SIG-M5 treated with dmso at 0.1 percent for 504 hours (cell line): Measurements from ENCODE around the gene LHPP.
A peak's percentile ranks its signal among the peaks of the same experiment; 100 is the strongest.

Source experiments
- DNase-seq: peaks from one replicate; lab custom pipeline; 2025; ENCODE audit not compliant: unreplicated experiment; lab: John Stamatoyannopoulos, UW

Gene LHPP

DNA sequence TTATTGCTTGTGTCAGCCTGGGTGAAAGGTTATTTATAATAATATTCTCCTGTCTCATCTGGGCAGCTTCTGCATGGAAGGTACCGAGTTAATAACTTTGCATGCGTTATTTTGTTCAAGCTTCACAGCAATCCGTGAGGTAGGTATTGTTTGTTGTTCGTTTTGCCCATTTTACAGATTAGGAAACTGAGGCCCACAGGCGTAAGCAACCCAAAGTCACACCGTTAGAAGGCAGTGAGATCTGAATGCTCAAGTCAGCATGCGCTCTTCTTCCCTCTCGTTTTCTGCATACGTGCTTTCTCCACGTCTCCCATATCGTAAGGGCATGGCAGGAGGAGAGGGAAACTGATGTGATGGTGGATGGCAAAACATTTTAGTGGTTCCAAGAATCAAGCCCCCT lies 34.1 kb downstream of the LHPP start:
- DNase-seq: no peak

- no peak for DNase-seq
Observed at GRCh38 chr10:124496150-124496549, 34.5 kb downstream of the LHPP start.

DNA sequence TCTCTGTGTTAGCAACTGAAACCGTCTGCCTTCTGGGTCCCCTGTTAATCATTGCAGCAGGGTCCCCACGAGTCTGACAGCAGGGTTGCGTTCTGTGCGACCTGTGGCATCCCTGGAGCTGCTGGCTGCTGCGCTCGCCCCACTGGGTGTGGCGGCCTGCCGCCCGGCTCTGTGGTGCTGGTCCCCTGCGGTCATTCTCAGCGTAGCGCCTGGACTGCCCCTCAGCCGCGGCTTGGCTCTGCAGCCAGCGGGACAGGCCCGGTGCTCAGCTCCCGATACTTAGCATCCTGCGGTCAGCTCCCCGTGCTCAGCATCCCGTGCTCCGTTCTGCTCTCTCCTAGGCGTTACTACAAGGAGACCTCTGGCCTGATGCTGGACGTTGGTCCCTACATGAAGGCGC lies 35.0 kb downstream of the LHPP start:
- no peak for DNase-seq

GRCh38 chr10:124497196-124497881 lies 35.7 kb downstream of the LHPP start:
- DNase-seq: no peak

GRCh38 chr10:124498056-124498455 lies 36.4 kb downstream of the LHPP start:
- DNase-seq: no peak

DNA sequence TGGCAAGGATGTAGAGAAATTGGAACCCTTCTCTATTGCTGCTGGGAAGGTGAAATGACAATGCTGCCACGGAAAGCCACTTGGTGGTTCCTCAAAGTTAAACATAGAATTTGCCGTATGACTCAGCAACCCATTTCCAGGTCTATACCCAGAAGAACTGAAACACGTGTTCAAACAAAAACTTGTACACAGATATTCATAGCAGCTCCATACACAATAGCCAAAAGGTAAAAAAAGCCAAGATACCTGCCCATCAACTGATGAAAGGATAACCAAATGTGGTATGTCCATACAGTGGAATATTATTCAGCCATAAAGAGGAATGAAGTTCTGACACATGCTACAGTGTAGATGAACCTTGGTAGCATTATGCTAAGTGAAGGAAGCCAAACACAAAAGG lies 39.1 kb downstream of the LHPP start:
- DNase-seq: peak; percentile 12

DNA sequence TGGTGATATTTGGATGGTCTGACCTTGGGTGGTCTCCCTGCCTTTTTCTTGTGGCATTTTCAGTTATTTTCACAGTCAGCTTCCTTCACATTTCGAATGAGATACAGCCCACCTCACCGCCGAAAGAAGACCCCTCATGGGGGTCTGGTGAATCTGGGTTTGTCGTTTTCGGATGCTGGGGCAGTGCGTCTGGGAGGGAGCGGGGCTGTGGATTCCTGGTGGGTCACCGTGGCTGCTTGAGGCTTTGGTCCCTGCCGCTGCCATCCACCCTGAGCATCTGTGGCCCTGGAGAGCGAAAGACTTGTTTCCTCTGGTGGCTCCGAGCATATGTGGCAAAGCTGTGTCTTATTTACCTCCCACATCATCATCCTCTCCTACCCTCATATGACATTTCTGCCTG lies 43.1 kb downstream of the LHPP start:
- DNase-seq: no peak

- DNase-seq: no peak
Observed at GRCh38 chr10:124505279-124505678, 43.7 kb downstream of the LHPP start.

- no peak for DNase-seq
Observed at GRCh38 chr10:124508070-124508667, 46.5 kb downstream of the LHPP start.

DNA sequence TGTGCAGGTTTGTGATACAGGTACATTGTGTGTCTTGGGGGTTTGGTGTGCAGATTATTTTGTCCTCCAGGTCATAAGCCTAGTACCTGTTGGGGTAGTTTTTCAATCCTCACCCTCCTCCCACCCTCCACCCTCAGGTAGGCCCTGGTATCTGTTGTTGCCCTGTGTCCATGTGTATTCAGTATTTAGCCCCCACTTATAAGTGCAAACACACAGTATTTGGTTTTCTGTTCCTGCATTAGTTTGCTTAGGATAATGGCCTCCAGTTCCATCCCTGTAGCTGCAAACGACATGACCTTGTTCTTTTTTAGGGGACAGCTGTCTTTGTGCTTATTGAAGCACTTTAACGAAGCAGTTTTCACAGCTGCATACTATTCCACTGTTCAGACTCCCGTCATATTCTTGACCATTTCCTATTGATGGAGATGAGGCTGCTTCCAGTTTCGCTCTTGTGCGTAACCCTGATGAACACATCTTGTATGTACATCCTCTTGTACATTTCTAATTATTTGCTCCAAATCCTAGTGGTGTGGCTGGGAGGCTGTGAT lies 47.4 kb downstream of the LHPP start:
- no peak for DNase-seq

GRCh38 chr10:124509880-124510632 lies 48.4 kb downstream of the LHPP start:
- DNase-seq: no peak

DNA sequence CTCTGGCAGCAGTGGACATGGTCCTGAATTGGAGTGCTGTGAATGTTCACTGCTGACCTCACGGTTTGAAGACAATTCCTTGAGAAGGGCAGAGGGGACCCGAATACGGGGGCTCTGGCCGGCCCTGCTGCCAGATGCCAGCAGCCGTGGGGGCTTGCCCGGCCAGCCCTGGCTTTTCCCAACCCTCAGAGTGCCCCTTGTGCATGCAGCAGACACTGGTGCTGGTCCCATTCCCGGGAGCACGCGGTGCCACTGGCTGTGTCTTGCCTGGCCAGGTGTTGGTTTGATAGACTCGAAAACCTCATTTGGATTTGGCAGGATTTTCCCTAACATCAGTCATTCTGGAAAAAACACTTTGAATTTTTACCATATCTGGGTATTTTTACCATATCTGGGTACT lies 49.1 kb downstream of the LHPP start:
- DNase-seq: no peak

GRCh38 chr10:124511205-124512039 lies 49.8 kb downstream of the LHPP start:
- DNase-seq: no peak

DNA sequence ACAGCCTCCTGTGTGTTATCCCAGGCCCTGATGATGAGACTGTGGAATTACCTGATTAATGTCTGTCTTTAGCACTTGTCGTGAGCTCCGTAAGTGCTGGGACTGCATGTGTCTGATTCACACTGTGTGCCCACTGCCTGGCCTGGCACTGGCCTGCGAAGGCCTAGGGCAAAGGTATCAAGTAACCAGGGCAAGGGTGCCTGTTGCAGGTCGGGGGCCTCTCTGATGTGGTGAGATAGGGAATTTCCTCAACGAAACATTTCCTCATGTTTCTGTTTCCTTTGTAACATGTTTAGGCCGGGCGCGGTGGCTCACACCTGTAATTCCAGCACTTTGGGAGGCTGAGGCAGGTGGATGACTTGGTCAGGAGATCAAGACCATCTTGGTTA lies 50.4 kb downstream of the LHPP start:
- DNase-seq: no peak

DNA sequence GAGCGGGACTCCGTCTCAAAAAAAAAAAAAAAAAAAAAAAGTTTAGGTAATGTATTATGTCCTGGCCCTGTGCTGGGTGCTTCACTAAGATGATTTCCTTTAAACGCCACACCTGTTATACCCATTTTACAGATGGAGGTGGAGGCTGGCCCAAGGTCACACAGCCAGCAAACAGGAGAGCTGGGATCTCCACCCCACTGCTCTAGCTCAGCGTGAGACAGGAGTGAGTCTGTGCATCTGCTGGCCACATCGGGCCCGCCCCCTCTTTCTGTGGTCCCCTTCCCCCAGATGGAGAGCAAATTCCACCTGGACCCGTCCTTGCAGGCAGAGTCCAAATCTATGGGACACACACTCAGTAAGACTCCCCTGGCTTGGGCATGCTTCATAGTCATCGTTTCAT lies 51.0 kb downstream of the LHPP start:
- DNase-seq: no peak

DNA sequence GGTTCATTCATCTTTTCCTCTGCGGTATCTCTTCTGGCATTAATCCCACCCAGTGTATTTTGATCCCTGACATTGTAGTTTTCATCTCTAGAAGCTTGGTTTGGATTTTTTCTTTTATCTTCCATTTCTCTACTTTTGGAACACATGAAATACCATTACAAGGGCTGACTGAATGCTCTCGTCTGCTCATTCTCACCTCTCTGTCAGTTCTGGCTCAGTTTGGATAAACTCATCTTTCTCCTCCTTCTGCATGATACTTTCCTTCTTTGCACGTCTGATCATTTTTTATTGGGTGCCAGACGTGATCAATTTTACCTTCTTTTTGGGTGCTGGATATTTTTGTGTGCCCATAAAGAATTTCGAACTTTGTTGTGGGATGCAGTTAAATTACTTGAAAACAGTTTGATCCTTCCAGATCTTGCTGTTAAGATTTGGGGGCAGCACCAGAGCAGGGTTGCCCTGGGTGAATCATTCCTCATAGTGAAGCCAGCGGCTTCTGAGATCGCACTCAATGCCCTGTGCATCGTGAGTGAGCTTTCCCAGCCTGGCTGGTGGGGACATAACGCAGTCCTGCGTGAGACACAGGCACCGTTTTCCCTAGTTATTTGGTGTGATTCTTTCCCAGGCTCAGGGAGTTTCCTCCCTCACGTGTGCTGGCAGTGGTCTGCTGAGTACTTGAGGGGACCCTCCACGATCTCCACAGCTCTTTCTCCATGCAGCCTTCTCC lies 53.8 kb downstream of the LHPP start:
- no peak for DNase-seq

- no peak for DNase-seq
Observed at GRCh38 chr10:124516181-124516580, 54.6 kb downstream of the LHPP start.

DNA sequence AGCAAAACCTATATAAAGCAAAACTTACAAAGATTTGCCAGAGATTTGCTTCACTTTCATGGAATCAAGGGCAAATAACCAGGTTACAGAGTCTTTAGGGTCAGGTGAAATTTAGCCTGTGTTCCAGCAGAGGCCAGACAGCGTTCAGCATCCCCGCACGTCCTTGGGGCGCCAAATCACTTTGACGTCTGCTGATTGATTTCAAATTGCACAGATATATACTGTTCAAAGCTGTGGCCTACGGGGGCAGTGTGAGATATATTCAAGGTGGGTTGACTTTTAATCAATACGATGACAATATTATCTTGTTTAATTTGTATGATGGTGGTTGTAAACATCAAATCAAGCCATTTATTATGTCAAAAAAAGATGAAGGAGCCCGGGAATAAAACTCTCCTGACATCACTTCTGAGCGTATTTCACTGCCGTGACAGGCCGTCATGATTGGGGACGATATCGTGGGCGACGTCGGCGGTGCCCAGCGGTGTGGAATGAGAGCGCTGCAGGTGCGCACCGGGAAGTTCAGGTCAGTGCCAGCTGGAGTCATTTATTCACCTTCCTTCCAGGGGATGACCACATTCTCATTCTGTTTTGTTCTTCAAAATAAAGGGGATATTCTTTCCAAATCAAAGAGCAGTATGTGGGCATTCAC lies 55.2 kb downstream of the LHPP start:
- no peak for DNase-seq

GRCh38 chr10:124517461-124517860 lies 55.8 kb downstream of the LHPP start:
- no peak for DNase-seq

DNA sequence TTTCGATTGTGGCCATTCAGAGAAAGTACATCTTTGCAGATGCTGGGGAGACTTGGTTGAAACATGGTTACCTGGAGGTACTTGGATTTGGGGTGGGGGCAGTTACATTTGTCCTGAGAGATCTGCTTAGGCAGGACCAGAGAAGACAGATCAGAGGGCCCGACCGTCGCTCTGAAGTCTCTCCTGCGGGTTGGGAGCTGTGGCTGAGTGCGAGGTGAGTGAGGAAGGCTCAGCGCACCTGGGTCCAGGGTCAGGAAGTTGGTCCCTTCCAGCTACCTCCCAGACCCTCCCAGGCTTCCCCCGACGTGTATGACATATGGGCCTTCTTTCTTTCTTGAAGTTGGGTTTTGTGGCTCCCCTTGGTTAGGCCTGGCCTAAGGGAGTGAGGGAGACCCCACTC lies 56.3 kb downstream of the LHPP start:
- no peak for DNase-seq
